GM12891 (cell line): ENCODE data around the gene SPPL3.

ENCODE experiments used
- POLR2A ChIP-seq: IDR thresholded peaks from 2 replicates; pipeline ENCODE4 v1.6.1; 2011; ENCODE audit warnings: low read depth, low read length, control low read depth
- POLR2AphosphoS5 ChIP-seq: IDR thresholded peaks from 2 replicates; pipeline ENCODE4 v1.6.1; 2011; ENCODE audit warnings: low read depth, low read length, control low read depth
- TAF1 ChIP-seq: IDR thresholded peaks from 2 replicates; pipeline ENCODE4 v1.6.1; 2011; ENCODE audit warnings: low read depth, low read length, control low read depth

GRCh38 chr12:120851444-120851843, 52.7 kb downstream of the SPPL3 start:
- no peak for TF ChIP-seq POLR2A
- no peak for TF ChIP-seq TAF1
- TF ChIP-seq POLR2AphosphoS5: no peak
